ENCODE results near the gene UVRAG.
"Not testable (repeated sequence)": the region's sequence is repeated elsewhere in the genome, so short reads cannot be mapped to it uniquely, and the experiment has no call there.

The UVRAG gene

GRCh38 chr11:76076749-76077148, 261.7 kb downstream of the UVRAG start:
- DNase-seq, result no peak

GRCh38 chr11:76077575-76078150, 262.7 kb downstream of the UVRAG start:
- DNase-seq, result no peak

GRCh38 chr11:76081084-76081483, 266.1 kb downstream of the UVRAG start:
- DNase-seq, result not testable (repeated sequence)

GRCh38 chr11:76083563-76084451, 268.8 kb downstream of the UVRAG start:
- no peak for DNase-seq

- DNase-seq, result no peak
Observed at GRCh38 chr11:76085270-76085669, 270.3 kb downstream of the UVRAG start.

- no peak for DNase-seq
Observed at GRCh38 chr11:76086743-76087635, 272.0 kb downstream of the UVRAG start.

- DNase-seq, result no peak
Observed at GRCh38 chr11:76087749-76088148, 272.7 kb downstream of the UVRAG start.

DNA sequence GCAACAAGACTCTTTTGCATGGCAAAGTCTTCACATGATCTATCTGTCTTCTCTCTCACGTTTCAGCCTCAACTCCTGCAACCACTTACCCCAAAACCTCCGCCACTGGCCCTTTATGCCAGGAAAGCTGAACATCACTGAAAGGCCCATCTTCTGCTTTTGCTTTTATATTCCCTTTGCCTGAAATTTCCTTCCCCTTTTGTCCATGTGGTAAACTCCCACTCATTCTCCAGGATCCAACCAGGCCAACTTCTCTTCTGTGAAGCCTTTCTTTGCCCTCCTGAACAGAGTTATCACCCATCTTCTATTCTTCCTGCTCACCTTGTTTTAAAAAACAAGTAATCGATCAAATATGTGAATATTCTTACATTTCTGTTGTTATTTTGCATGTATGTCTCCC, 273.5 kb downstream of the UVRAG start:
- no peak for DNase-seq

- DNase-seq, result no peak
Observed at GRCh38 chr11:76090174-76090573, 275.2 kb downstream of the UVRAG start.

DNA sequence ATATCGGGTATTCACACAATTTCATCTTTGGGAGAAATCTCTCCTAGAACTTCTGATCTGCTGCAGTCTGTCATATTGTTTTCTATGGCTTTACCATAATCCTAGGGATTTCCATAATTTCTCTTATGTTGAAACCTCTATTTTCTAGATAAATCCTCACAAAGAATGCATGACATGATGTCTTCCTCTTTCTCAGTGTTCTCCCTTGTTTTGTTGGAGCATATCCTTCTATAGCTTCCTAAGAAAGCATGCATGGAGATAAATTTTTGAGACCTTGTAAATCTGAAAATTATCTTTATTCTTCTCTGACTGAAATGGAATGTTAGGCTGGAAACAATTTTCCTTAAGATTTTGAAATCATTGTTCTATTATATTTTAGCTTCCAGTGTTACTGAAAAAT, 275.8 kb downstream of the UVRAG start:
- DNase-seq, result no peak

- DNase-seq, result no peak
Observed at GRCh38 chr11:76094740-76095139, 279.7 kb downstream of the UVRAG start.

- DNase-seq, result no peak
Observed at GRCh38 chr11:76095891-76096290, 280.9 kb downstream of the UVRAG start.

- DNase-seq, result no peak
Observed at GRCh38 chr11:76096552-76096951, 281.5 kb downstream of the UVRAG start.

- DNase-seq, result no peak
Observed at GRCh38 chr11:76102802-76103201, 287.8 kb downstream of the UVRAG start.

DNA sequence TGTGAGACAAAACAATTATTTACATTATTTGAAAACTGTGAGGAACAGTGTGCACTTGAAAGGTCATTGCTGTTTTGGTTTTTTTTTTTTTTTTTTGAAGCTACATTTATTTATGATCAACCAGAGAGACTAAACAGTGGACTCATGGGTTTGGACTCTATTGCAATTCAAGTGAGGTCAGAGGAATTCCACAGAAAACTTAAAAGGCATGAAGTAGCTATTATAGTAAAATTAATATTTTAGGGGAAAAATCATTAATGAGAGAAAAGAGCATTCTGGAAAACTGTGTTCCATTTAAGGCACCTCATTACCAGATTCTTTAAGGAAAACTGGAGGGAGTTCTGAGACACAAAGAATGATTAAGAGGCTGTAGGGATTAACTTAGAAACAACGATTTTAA, 288.4 kb downstream of the UVRAG start:
- DNase-seq, result no peak

DNA sequence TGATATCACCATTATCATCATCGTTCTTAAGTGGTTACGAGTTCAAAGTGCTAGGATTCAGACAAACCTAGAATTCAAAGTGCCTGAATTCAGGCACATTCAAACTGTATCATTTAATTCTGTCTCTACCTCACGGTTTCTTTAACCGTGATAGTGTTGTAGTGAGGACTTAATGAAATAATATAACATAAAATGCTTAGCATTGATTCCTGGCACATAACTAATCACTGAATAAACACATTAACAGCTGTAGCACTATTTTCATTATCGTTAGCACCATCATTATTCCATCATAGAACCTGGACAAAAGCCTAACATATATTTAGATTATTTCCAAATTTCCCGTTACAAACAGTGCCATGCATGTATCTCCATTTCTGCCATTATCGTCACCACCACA, 289.3 kb downstream of the UVRAG start:
- DNase-seq, result no peak

- no peak for DNase-seq
Observed at GRCh38 chr11:76105637-76106036, 290.6 kb downstream of the UVRAG start.

DNA sequence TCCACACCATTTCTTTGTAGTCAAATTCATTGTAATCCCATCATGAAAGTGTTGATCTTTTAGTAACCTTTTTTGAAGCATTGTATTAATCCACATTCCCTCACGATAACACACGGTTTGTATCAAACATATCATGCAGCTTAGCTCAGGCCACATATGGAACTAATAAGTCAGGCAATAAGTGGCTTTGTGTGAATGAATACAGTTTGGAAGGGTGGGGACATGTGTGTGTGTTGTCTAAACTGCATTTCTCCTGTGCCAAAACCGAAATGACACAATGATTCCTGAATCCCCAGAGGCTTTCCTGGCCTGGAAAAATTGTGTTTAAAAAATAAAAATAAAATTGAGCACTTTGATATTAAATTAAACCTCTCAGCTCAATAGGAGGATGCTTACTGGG, 293.0 kb downstream of the UVRAG start:
- no peak for DNase-seq

DNA sequence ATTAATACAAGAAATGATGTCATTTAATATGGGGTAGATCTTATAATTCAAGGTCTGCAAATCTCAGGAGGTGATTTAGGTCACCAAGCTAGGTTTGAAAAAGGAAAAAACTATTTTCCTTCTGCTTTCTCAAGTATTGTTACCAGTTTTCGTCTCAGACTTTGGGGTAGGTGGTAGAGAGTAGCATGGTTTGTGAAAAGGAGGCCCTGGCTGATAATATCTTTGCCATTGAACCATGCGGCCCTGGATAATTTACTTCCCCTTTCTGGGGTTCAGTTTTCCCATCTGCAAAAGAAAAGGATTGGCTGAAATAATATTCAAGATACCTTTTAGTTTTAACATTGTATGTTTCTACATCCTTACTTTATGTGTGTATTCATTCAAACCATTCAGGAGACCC, 299.2 kb downstream of the UVRAG start:
- no peak for DNase-seq

DNA sequence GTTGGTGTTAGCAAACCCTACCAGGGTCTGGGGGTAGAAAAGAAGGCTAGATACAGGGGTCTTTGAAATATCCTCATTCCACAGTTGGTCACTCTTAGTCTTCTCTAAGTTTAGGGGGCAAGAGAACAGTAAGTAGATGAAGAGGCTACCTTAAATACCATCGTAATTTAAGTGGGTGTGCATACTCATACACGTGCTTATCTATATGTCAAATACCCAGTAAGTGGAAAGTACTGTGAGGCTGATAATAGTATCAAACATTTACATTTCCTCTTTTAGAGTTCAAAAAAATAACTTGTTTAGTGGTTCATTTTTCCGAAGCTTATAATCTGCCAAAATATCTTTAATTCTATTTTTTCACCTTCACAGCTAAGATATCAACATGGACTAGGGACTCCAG, 300.5 kb downstream of the UVRAG start:
- DNase-seq, result no peak

GRCh38 chr11:76119032-76119431, 304.0 kb downstream of the UVRAG start:
- DNase-seq, result no peak

DNA sequence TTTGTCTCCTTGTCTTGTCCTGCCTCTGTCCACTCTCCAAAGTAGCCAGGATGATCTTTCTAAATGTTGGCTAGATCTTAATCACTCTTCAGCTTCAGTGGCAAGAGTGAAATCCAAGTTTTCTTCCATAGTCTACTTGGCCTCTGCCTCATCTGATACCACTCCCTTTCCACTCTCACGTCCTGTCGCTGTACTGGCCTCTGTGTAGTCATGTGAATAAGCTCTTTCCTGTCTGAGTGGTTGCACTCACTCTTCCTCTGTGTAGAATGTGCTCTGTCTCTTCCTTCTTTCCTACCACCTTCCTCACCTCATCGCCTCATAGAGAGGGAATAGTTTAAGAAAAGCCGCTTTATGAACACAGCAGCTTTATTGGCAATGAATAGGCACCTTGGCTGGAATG, 304.8 kb downstream of the UVRAG start:
- DNase-seq, result no peak

GRCh38 chr11:76120513-76121101, 305.6 kb downstream of the UVRAG start:
- no peak for DNase-seq
